Activated CD4-positive, CD25-positive, alpha-beta regulatory T cell treated with anti-CD3 and anti-CD28 coated beads, Interleukin-2, amount 50 U/mL, for 72 hours (primary cell): ENCODE measurements around the gene NCAM1.

Experiments used
- DNase-seq: peaks from one replicate; pipeline ENCODE4 v3.0.0; 2021

Gene NCAM1

GRCh38 chr11:113222241-113222640 is 261.0 kb downstream of the NCAM1 start:
- DNase-seq: no peak

GRCh38 chr11:113234888-113235287 is 273.7 kb downstream of the NCAM1 start:
- no peak for DNase-seq

- DNase-seq: no peak
These were observed 276.0 kb downstream of the NCAM1 start for GRCh38 chr11:113237261-113237660.

- no peak for DNase-seq
These were observed 277.5 kb downstream of the NCAM1 start for GRCh38 chr11:113238721-113239120.

GRCh38 chr11:113240389-113240788 is 279.2 kb downstream of the NCAM1 start:
- no peak for DNase-seq

- DNase-seq: no peak
These were observed 279.8 kb downstream of the NCAM1 start for GRCh38 chr11:113240790-113241635.

- no peak for DNase-seq
These were observed 280.4 kb downstream of the NCAM1 start for GRCh38 chr11:113241636-113242054.

GRCh38 chr11:113242060-113242459 is 280.8 kb downstream of the NCAM1 start:
- no peak for DNase-seq

- no peak for DNase-seq
These were observed 281.7 kb downstream of the NCAM1 start for GRCh38 chr11:113242767-113243397.

GRCh38 chr11:113243696-113244095 is 282.5 kb downstream of the NCAM1 start:
- DNase-seq: no peak

GRCh38 chr11:113245216-113245615 is 284.0 kb downstream of the NCAM1 start:
- no peak for DNase-seq

GRCh38 chr11:113247221-113247620 is 286.0 kb downstream of the NCAM1 start:
- no peak for DNase-seq

GRCh38 chr11:113247966-113248365 is 286.7 kb downstream of the NCAM1 start:
- DNase-seq: no peak

- DNase-seq: no peak
These were observed 287.7 kb downstream of the NCAM1 start for GRCh38 chr11:113248702-113249490.

GRCh38 chr11:113249491-113249763 is 288.2 kb downstream of the NCAM1 start:
- DNase-seq: no peak

GRCh38 chr11:113249786-113250185 is 288.6 kb downstream of the NCAM1 start:
- no peak for DNase-seq

- no peak for DNase-seq
These were observed 290.1 kb downstream of the NCAM1 start for GRCh38 chr11:113251281-113251680.

- DNase-seq: no peak
These were observed 292.2 kb downstream of the NCAM1 start for GRCh38 chr11:113253406-113253805.

- DNase-seq: no peak
These were observed 293.9 kb downstream of the NCAM1 start for GRCh38 chr11:113255096-113255495.

- no peak for DNase-seq
These were observed 294.5 kb downstream of the NCAM1 start for GRCh38 chr11:113255741-113256140.

GRCh38 chr11:113256431-113257202 is 295.4 kb downstream of the NCAM1 start:
- DNase-seq: no peak

GRCh38 chr11:113260096-113260425 is 298.8 kb downstream of the NCAM1 start:
- no peak for DNase-seq

GRCh38 chr11:113260541-113260940 is 299.3 kb downstream of the NCAM1 start:
- no peak for DNase-seq
